Adipocyte (in vitro differentiated cells): ENCODE results near the gene WNT5B.

Experiments
- DNase-seq: peaks from one replicate; pipeline ENCODE4 v3.0.0-alpha.2; 2015; ENCODE audit warnings: low read depth
- H3K27me3 ChIP-seq: replicated peaks from 2 replicates; pipeline ENCODE4 v1.7.0; 2013; ENCODE audit warnings: mild to moderate bottlenecking, low read length, moderate library complexity; ENCODE audit not compliant: control insufficient read depth, insufficient read depth
- H3K36me3 ChIP-seq: 2 replicates; pipeline ENCODE4 v1.7.0; 2013; ENCODE audit warnings: low read length, mild to moderate bottlenecking, moderate library complexity; ENCODE audit not compliant: control insufficient read depth, insufficient read depth, severe bottlenecking
- H3K4me1 ChIP-seq: 2 replicates; pipeline ENCODE4 v1.7.0; 2013; ENCODE audit warnings: mild to moderate bottlenecking, low read length, moderate library complexity; ENCODE audit not compliant: control insufficient read depth, insufficient read depth
- H3K4me3 ChIP-seq: 2 replicates; pipeline ENCODE4 v1.7.0; 2013; ENCODE audit warnings: mild to moderate bottlenecking, low read length, moderate library complexity
- H3K9ac ChIP-seq: 2 replicates; pipeline ENCODE4 v1.7.0; 2013; ENCODE audit warnings: mild to moderate bottlenecking, low read length, moderate library complexity
- H3K9me3 ChIP-seq: 2 replicates; pipeline ENCODE4 v1.7.0; 2013; ENCODE audit warnings: mild to moderate bottlenecking, low read length, moderate library complexity; ENCODE audit not compliant: control insufficient read depth

WNT5B gene

GRCh38 chr12:1628666-1629337 lies at the start of gene WNT5B:
Gene WNT5B (plus strand): TSS chr12:1629231. CDS start chr12:1631355, 2,124 bp downstream.
- peak within 1 kb of the TSS; percentile 77 for H3K4me3 ChIP-seq
- H3K9ac ChIP-seq = peak within 1 kb of the TSS; percentile 67
- H3K36me3 ChIP-seq = no peaks in the 10 kb centered on the region
- no peak for DNase-seq
- no peaks in the 10 kb centered on the region for H3K27me3 ChIP-seq
- H3K4me1 ChIP-seq = peaks cover 24% of the 10 kb centered on the region
- no peaks in the 10 kb centered on the region for H3K9me3 ChIP-seq

GRCh38 chr12:1579651-1580435 lies 49.2 kb upstream of the WNT5B start:
- DNase-seq = peak; percentile 57
- H3K9ac ChIP-seq = no peak overlapping the region
- H3K9me3 ChIP-seq = no peaks in the 10 kb centered on the region
- H3K4me1 ChIP-seq = peaks cover 49% of the 10 kb centered on the region
- H3K4me3 ChIP-seq = no peak overlapping the region
- H3K36me3 ChIP-seq = no peaks in the 10 kb centered on the region
- H3K27me3 ChIP-seq = no peaks in the 10 kb centered on the region

GRCh38 chr12:1580526-1580925 lies 48.5 kb upstream of the WNT5B start:
- no peaks in the 10 kb centered on the region for H3K36me3 ChIP-seq
- no peaks in the 10 kb centered on the region for H3K27me3 ChIP-seq
- no peak overlapping the region for H3K9ac ChIP-seq
- DNase-seq = no peak
- H3K4me1 ChIP-seq = peaks cover 42% of the 10 kb centered on the region
- no peaks in the 10 kb centered on the region for H3K9me3 ChIP-seq
- H3K4me3 ChIP-seq = no peak overlapping the region

- Histone ChIP-seq H3K27me3 (no peaks in the 10 kb centered on the region), H3K4me1 (peaks cover 27% of the 10 kb centered on the region)
Observed at GRCh38 chr12:1581973-1582708, 46.9 kb upstream of the WNT5B start.

GRCh38 chr12:1582709-1583050 lies 46.4 kb upstream of the WNT5B start:
- H3K27me3 ChIP-seq = no peaks in the 10 kb centered on the region
- no peak for DNase-seq
- no peak overlapping the region for H3K4me3 ChIP-seq
- H3K4me1 ChIP-seq = peaks cover 26% of the 10 kb centered on the region
- no peaks in the 10 kb centered on the region for H3K9me3 ChIP-seq
- no peaks in the 10 kb centered on the region for H3K36me3 ChIP-seq
- H3K9ac ChIP-seq = peak overlapping the region; percentile 62

More at GRCh38 chr12:1581973-1582708, 46.9 kb upstream of the WNT5B start:
- peak overlapping the region; percentile 62 for H3K9ac ChIP-seq
- H3K9me3 ChIP-seq = no peaks in the 10 kb centered on the region
- peak; percentile 63 for DNase-seq
- no peaks in the 10 kb centered on the region for H3K36me3 ChIP-seq
- H3K4me3 ChIP-seq = peak overlapping the region; percentile 42

GRCh38 chr12:1583421-1584078 lies 45.5 kb upstream of the WNT5B start:
- DNase-seq = peak; percentile 96
- Histone ChIP-seq H3K9ac (peak overlapping the region; percentile 35), H3K4me3 (peak overlapping the region; percentile 73), H3K9me3 (no peaks in the 10 kb centered on the region), H3K36me3 (no peaks in the 10 kb centered on the region), H3K4me1 (peaks cover 35% of the 10 kb centered on the region), H3K27me3 (no peaks in the 10 kb centered on the region)

- Histone ChIP-seq H3K27me3 (no peaks in the 10 kb centered on the region), H3K9me3 (no peaks in the 10 kb centered on the region), H3K4me3 (no peak overlapping the region), H3K9ac (no peak overlapping the region), H3K4me1 (peaks cover 36% of the 10 kb centered on the region), H3K36me3 (no peaks in the 10 kb centered on the region)
- no peak for DNase-seq
Observed at GRCh38 chr12:1584326-1584725, 44.7 kb upstream of the WNT5B start.

GRCh38 chr12:1587927-1588574 lies 41.0 kb upstream of the WNT5B start:
- Histone ChIP-seq H3K9ac (no peak overlapping the region), H3K4me1 (peaks cover 50% of the 10 kb centered on the region), H3K4me3 (no peak overlapping the region), H3K9me3 (no peaks in the 10 kb centered on the region), H3K36me3 (no peaks in the 10 kb centered on the region), H3K27me3 (no peaks in the 10 kb centered on the region)
- DNase-seq = no peak

- Histone ChIP-seq H3K4me1 (peaks cover 51% of the 10 kb centered on the region), H3K27me3 (no peaks in the 10 kb centered on the region), H3K9ac (no peak overlapping the region), H3K36me3 (no peaks in the 10 kb centered on the region), H3K4me3 (no peak overlapping the region), H3K9me3 (no peaks in the 10 kb centered on the region)
- no peak for DNase-seq
Observed at GRCh38 chr12:1588575-1588947, 40.5 kb upstream of the WNT5B start.

- Histone ChIP-seq H3K9ac (peak overlapping the region; percentile 72), H3K9me3 (no peaks in the 10 kb centered on the region), H3K36me3 (no peaks in the 10 kb centered on the region), H3K4me3 (peak overlapping the region; percentile 89), H3K27me3 (no peaks in the 10 kb centered on the region), H3K4me1 (peaks cover 57% of the 10 kb centered on the region)
- DNase-seq = peak; percentile 66
Observed at GRCh38 chr12:1590221-1590979, 38.6 kb upstream of the WNT5B start.
